Nephron (organoid): ENCODE data around the gene ADCY2.

Experiments
- H3K27ac Mint-ChIP-seq, 3 experiments: 2 replicates each; pipeline ENCODE4 v1.8.0; 2020; ENCODE audit warnings: mixed read lengths in 3 of 3, mild to moderate bottlenecking in 2 of 3, moderate library complexity in 1 of 3
- H3K27me3 Mint-ChIP-seq: 2 replicates; pipeline ENCODE4 v1.8.0; 2021; ENCODE audit warnings: low read depth, mild to moderate bottlenecking, moderate library complexity, mixed read lengths
- H3K36me3 Mint-ChIP-seq: 2 replicates; pipeline ENCODE4 v1.8.0; 2020; ENCODE audit warnings: low read depth, mixed read lengths
- H3K4me1 Mint-ChIP-seq: 2 replicates; pipeline ENCODE4 v1.8.0; 2020; ENCODE audit warnings: mixed read lengths
- H3K4me3 Mint-ChIP-seq, 3 experiments: 2 replicates each; pipeline ENCODE4 v1.8.0; 2020; ENCODE audit warnings: mild to moderate bottlenecking in 3 of 3, mixed read lengths in 3 of 3, moderate library complexity in 2 of 3
- H3K9me3 Mint-ChIP-seq: 2 replicates; pipeline ENCODE4 v1.8.0; 2020; ENCODE audit warnings: mixed read lengths
- CTCF ChIP-seq, 3 experiments: fragments of 200-600 bp; sonication (generic); IDR thresholded peaks; one replicate each; pipeline ENCODE4 v1.5.0; 2021; ENCODE audit warnings: antibody characterized with exemption in 3 of 3; ENCODE audit not compliant: unreplicated experiment in 3 of 3

Gene ADCY2

GRCh38 chr5:7434914-7435313 is 39.0 kb downstream of the ADCY2 start:
- Mint-ChIP-seq H3K9me3 (peaks cover 3% of the 10 kb centered on the region), H3K36me3 (no peaks in the 10 kb centered on the region), H3K27ac (no peak overlapping the region), H3K27me3 (no peaks in the 10 kb centered on the region), H3K4me3 (no peak overlapping the region), H3K4me1 (peaks cover 7% of the 10 kb centered on the region)
- no peak for TF ChIP-seq CTCF (IDR thresholded peaks at IDR 0.05; ENCODE audit: unreplicated experiment in 3 of 3)

GRCh38 chr5:7435503-7435902 is 39.6 kb downstream of the ADCY2 start:
- peaks cover 3% of the 10 kb centered on the region for H3K9me3 Mint-ChIP-seq

GRCh38 chr5:7436521-7436920 is 40.6 kb downstream of the ADCY2 start:
- H3K27ac Mint-ChIP-seq: no peak overlapping the region
- H3K36me3 Mint-ChIP-seq: no peaks in the 10 kb centered on the region
- no peak overlapping the region for H3K4me3 Mint-ChIP-seq
- H3K27me3 Mint-ChIP-seq: peaks cover 5% of the 10 kb centered on the region
- peaks cover 3% of the 10 kb centered on the region for H3K9me3 Mint-ChIP-seq
- peaks cover 7% of the 10 kb centered on the region for H3K4me1 Mint-ChIP-seq
- no peak for TF ChIP-seq CTCF (IDR thresholded peaks at IDR 0.05; ENCODE audit: unreplicated experiment in 3 of 3)

More at GRCh38 chr5:7435503-7435902, 39.6 kb downstream of the ADCY2 start:
- TF ChIP-seq CTCF (IDR thresholded peaks at IDR 0.05; ENCODE audit: unreplicated experiment in 3 of 3): no peak
- H3K36me3 Mint-ChIP-seq: no peaks in the 10 kb centered on the region
- peaks cover 1% of the 10 kb centered on the region for H3K27me3 Mint-ChIP-seq
- peaks cover 7% of the 10 kb centered on the region for H3K4me1 Mint-ChIP-seq
- H3K27ac Mint-ChIP-seq: no peak overlapping the region
- H3K4me3 Mint-ChIP-seq: no peak overlapping the region

DNA sequence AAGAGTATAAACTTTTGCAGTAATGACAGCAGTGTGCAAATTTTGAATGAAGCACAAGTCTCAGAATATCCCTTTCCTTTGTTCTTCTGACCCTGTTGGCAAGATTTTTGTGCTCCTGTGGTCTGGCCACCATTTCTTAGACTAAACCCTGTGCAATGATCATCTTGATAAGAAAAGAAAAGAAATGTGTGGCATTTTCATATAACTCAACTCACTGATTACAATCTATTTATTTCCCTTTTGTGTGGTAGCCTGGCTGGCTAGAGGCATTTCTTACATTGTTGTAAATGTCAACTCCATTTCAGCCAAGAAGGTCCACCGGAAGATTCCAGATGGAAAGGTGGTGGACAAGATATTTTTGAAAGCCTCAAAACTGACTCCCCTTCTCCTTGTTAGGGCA is 41.9 kb downstream of the ADCY2 start:
- H3K9me3 Mint-ChIP-seq: peaks cover 3% of the 10 kb centered on the region
- no peaks in the 10 kb centered on the region for H3K36me3 Mint-ChIP-seq
- no peak overlapping the region for H3K4me3 Mint-ChIP-seq
- H3K27me3 Mint-ChIP-seq: peaks cover 5% of the 10 kb centered on the region
- H3K4me1 Mint-ChIP-seq: peaks cover 7% of the 10 kb centered on the region
- no peak for TF ChIP-seq CTCF (IDR thresholded peaks at IDR 0.05; ENCODE audit: unreplicated experiment in 3 of 3)
- H3K27ac Mint-ChIP-seq: no peak overlapping the region

DNA sequence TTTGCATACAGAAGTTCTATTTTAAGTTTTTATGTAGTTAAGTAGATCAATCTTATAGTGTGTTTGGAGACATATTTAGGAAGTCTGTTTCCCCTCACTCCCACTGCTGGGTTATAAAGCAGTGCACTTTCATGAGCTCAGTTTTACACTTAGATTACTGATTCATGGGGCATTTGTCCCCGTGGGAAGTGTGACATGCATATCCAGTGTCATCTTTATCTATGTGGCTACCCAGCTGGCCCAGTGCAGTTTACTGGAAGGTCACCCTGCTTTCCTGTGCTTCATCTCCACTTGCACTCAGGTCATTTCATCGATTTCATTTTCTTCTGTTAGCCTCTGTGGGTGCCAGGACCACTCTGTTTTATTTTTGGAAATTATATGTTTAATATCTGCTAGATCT is 49.1 kb downstream of the ADCY2 start:
- H3K4me3 Mint-ChIP-seq: no peak overlapping the region
- H3K27me3 Mint-ChIP-seq: peaks cover 15% of the 10 kb centered on the region
- TF ChIP-seq CTCF (IDR thresholded peaks at IDR 0.05; ENCODE audit: unreplicated experiment in 3 of 3): no peak
- H3K27ac Mint-ChIP-seq: no peak overlapping the region
- no peaks in the 10 kb centered on the region for H3K9me3 Mint-ChIP-seq
- H3K4me1 Mint-ChIP-seq: no peaks in the 10 kb centered on the region
- H3K36me3 Mint-ChIP-seq: no peaks in the 10 kb centered on the region

DNA sequence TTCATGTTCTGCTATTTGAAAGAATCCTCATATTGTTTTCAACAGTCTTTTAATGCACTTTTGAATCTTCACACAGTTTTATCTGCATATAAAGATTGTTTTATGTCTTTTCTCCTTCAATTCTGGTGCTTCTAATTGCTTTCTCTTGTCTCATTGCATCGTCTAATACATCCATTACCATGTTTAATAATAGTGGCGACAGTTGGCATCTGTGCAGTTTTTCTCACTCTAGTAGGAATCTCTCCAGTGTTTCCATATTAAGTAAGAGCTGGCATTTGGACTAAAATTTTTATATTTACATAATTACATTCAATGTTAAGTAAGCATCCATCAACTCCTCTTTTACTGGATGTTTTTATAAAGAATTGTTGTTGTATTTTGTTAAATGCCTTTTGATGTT is 49.9 kb downstream of the ADCY2 start:
- peaks cover 2% of the 10 kb centered on the region for H3K9me3 Mint-ChIP-seq
- H3K4me3 Mint-ChIP-seq: no peak overlapping the region
- H3K36me3 Mint-ChIP-seq: no peaks in the 10 kb centered on the region
- TF ChIP-seq CTCF (IDR thresholded peaks at IDR 0.05; ENCODE audit: unreplicated experiment in 3 of 3): no peak
- no peaks in the 10 kb centered on the region for H3K4me1 Mint-ChIP-seq
- no peak overlapping the region for H3K27ac Mint-ChIP-seq
- peaks cover 11% of the 10 kb centered on the region for H3K27me3 Mint-ChIP-seq
